Measurements from ENCODE around the gene PACRG. TPM values are rescaled to one million over a fixed set of nuclear protein-coding genes. Genes with fewer than 3 reads are reported as not detected.

Gene PACRG
- total and polyA plus RNA-seq, 2 of the 4 experiments (the other 2 are of a cell fraction): not detected

DNA sequence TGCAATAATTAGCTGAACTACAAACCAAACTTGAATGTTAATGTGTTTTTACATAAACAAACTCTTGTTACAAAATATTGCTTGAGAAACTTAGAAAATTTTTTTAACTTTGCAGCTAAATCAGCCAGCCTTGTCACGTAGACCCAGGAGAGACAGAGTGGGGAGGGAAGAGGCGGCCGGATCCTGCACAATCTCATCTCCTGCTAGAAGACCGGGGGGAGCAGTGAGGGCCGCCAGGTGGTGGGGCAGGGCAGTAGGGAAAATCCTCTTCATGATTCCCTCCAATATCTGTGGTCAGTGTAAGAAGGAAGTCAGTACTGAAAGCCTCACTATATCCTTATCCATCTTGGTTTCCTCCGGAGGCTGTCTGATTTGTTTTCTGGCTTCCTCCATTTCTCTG, 193.3 kb downstream of the PACRG start:
- Histone ChIP-seq H2BK20ac (ENCODE audit: low read depth, low read length) (no peak overlapping the region), H2AK5ac (ENCODE audit: low read depth, low read length) (no peak overlapping the region), H3K4me3 (ENCODE audit: insufficient read depth, low read depth, low read length) (no peak overlapping the region), H2BK15ac (ENCODE audit: low read depth, low read length) (no peak overlapping the region), H4K20me1 (ENCODE audit: insufficient read depth, low read length) (no peaks in the 10 kb centered on the region), H2BK120ac (ENCODE audit: low read depth, low read length) (no peak overlapping the region), H3K36me3 (ENCODE audit: control insufficient read depth, insufficient read depth, low read length) (no peaks in the 10 kb centered on the region), H3K9ac (ENCODE audit: low read depth, low read length) (no peak overlapping the region), H3K4me2 (ENCODE audit: low read depth, low read length) (no peak overlapping the region), H3K4me1 (ENCODE audit: control insufficient read depth, insufficient read depth, low read length) (no peaks in the 10 kb centered on the region), H3K79me1 (ENCODE audit: low read depth in 1 of 2, low read length in 2 of 2) (no peaks in the 10 kb centered on the region), H2AK9ac (replicated peaks; ENCODE audit: low read depth, low read length, poor library complexity) (no peak overlapping the region), H3K23ac (ENCODE audit: low read depth, low read length) (no peak overlapping the region), H3K18ac (ENCODE audit: low read depth, low read length) (no peak overlapping the region), H2AFZ (replicated peaks; ENCODE audit: low read length, poor library complexity) (no peak overlapping the region), H2BK5ac (ENCODE audit: low read depth, low read length, poor library complexity, severe bottlenecking) (no peak overlapping the region), H4K8ac (ENCODE audit: low read depth in 2 of 2, low read length in 2 of 2) (no peak overlapping the region), H4K5ac (ENCODE audit: low read depth, low read length) (no peak overlapping the region), H3K9me3 (ENCODE audit: control insufficient read depth, insufficient read depth, low read length) (peaks cover 2% of the 10 kb centered on the region; the same call in 1 of the 2 replicates), H3K9me1 (ENCODE audit: insufficient read depth, low read length) (no peaks in the 10 kb centered on the region), H3K14ac (replicated peaks; ENCODE audit: low read depth, low read length) (no peak overlapping the region), H3K4ac (ENCODE audit: low read depth, low read length) (no peak overlapping the region), H3K56ac (ENCODE audit: extremely low read depth, insufficient read depth, low read length) (no peak overlapping the region), H3K27ac (ENCODE audit: insufficient read depth, low read length) (no peak overlapping the region), H4K91ac (ENCODE audit: insufficient read depth, low read depth, low read length) (no peak overlapping the region), H3K27me3 (ENCODE audit: control insufficient read depth, insufficient read depth, low read length) (no peaks in the 10 kb centered on the region)
- ATAC-seq (ENCODE audit: low read depth) (no peak), DNase-seq (no peak)
- BruUV-seq (replicated peaks): no TSS peak
- no CpG with 5 or more reads among the region's 6 CpGs for WGBS, 2 experiments (ENCODE audit: extremely low coverage in 2 of 2, insufficient read length in 1 of 2)
- dilution Hi-C loops (cut with HindIII; ENCODE audit: low sequenced_read_pairs, unreplicated experiment): no loop called here
- ChIA-PET CTCF (interaction anchor here (1.0 kb wide), 1 partner anchor 8 kb away, joined by 3 read pairs; no protein-coding TSS in a partner anchor), POLR2A (ENCODE audit: unreplicated experiment) (no interaction called here)
- intact Hi-C loops (cut with micrococcal nuclease): no loop called here
- in situ Hi-C loops (cut with MboI; ENCODE audit: low sequenced_read_pairs): no loop called here
- TF ChIP-seq MAZ (IDR thresholded peaks at IDR 0.05; ENCODE audit: borderline replicate concordance, low read depth, low read length): no peak
- no peak for TF ChIP-seq MXI1 (IDR thresholded peaks at IDR 0.05; ENCODE audit: borderline replicate concordance, low read depth, low read length)
- no peak for TF ChIP-seq CHD1 (IDR thresholded peaks at IDR 0.05; ENCODE audit: low read depth, low read length)
- TF ChIP-seq, protein P1, sequence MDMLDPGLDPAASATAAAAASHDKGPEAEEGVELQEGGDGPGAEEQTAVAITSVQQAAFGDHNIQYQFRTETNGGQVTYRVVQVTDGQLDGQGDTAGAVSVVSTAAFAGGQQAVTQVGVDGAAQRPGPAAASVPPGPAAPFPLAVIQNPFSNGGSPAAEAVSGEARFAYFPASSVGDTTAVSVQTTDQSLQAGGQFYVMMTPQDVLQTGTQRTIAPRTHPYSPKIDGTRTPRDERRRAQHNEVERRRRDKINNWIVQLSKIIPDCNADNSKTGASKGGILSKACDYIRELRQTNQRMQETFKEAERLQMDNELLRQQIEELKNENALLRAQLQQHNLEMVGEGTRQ (IDR thresholded peaks at IDR 0.05; ENCODE audit: low read depth, low read length): no peak
- no peak for TF ChIP-seq RCOR1 (IDR thresholded peaks at IDR 0.05; ENCODE audit: insufficient replicate concordance, low read length)
- no peak for TF ChIP-seq MAFK (IDR thresholded peaks at IDR 0.05; ENCODE audit: low read depth, low read length)
- TF ChIP-seq POLR2A (IDR thresholded peaks at IDR 0.05; ENCODE audit: low read depth, low read length): no peak
- TF ChIP-seq, protein P2, sequence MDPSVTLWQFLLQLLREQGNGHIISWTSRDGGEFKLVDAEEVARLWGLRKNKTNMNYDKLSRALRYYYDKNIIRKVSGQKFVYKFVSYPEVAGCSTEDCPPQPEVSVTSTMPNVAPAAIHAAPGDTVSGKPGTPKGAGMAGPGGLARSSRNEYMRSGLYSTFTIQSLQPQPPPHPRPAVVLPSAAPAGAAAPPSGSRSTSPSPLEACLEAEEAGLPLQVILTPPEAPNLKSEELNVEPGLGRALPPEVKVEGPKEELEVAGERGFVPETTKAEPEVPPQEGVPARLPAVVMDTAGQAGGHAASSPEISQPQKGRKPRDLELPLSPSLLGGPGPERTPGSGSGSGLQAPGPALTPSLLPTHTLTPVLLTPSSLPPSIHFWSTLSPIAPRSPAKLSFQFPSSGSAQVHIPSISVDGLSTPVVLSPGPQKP (IDR thresholded peaks at IDR 0.05; ENCODE audit: borderline replicate concordance, low read depth, low read length): no peak
- no peak for TF ChIP-seq BHLHE40 (IDR thresholded peaks at IDR 0.05; ENCODE audit: low read depth, low read length)
- no peak for TF ChIP-seq RFX5 (IDR thresholded peaks at IDR 0.05; ENCODE audit: low read depth, low read length)
- TF ChIP-seq RAD21 (IDR thresholded peaks at IDR 0.05; ENCODE audit: low read length): no peak
- TF ChIP-seq SMC3 (IDR thresholded peaks at IDR 0.05; ENCODE audit: low read depth, low read length): no peak
- no peak for TF ChIP-seq CEBPB (IDR thresholded peaks at IDR 0.05; ENCODE audit: low read depth, low read length)
- TF ChIP-seq, protein P3, sequence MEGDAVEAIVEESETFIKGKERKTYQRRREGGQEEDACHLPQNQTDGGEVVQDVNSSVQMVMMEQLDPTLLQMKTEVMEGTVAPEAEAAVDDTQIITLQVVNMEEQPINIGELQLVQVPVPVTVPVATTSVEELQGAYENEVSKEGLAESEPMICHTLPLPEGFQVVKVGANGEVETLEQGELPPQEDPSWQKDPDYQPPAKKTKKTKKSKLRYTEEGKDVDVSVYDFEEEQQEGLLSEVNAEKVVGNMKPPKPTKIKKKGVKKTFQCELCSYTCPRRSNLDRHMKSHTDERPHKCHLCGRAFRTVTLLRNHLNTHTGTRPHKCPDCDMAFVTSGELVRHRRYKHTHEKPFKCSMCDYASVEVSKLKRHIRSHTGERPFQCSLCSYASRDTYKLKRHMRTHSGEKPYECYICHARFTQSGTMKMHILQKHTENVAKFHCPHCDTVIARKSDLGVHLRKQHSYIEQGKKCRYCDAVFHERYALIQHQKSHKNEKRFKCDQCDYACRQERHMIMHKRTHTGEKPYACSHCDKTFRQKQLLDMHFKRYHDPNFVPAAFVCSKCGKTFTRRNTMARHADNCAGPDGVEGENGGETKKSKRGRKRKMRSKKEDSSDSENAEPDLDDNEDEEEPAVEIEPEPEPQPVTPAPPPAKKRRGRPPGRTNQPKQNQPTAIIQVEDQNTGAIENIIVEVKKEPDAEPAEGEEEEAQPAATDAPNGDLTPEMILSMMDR (conservative IDR thresholded peaks at IDR 0.05; ENCODE audit: low read depth, low read length): no peak
- no peak for TF ChIP-seq FOS (IDR thresholded peaks at IDR 0.05; ENCODE audit: low read depth, low read length)
- no peak for TF ChIP-seq NFE2L2 (IDR thresholded peaks at IDR 0.05; ENCODE audit: low read depth, low read length)
